GM18909 (cell line): ENCODE measurements around the gene TULP1.

Source experiments
- ATAC-seq: cut with Tn5 transposase; IDR thresholded peaks from one replicate; pipeline ENCODE4 v1.9.1; 2021; ENCODE audit warnings: mild to moderate bottlenecking; ENCODE audit not compliant: unreplicated experiment, poor library complexity

TULP1 gene

DNA sequence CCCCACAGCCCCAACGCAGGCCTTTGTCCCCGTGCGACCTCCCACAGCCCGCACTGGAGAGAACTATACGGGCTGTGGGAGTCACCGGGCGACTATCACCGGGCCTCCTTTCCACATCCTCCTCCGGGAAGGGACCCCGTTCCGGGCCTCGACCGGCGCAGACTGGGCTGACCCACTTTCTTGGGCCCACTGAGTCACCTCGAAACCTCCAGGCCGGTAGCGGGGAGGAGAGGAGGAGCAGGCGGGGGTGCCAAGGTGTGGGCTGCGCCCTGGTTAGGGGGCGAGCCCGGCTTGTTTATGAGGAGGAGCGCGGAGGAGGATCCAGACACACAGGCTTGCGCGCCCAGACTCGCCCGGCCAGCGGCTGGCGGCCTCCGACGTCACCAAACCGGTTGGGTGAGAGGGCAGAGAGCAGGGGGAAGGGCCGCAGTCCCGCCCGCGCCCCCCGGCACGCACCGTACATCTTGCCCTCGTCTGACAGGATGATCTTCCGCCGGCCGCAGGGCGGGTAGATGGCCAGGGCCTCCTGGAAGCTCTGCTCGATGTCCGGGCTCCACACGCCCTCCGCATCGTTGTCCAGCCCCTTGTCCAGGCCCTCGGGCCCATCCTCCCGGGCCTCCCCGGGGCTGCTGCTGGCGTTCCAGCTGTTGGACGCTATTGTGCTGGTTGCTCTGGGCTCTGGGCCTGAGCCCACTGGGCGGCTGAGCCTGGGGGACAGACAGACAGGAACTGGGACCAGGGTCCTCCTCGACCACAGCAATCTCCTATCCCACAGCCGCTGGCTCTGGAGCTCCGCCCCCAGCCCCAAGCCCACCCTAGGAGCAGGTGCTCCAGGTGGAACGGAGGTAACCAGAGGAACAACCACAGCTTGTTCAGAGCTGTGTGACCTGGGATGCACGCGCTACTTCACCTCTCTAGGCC, 26.4 kb downstream of the TULP1 start:
- ATAC-seq, result no peak

DNA sequence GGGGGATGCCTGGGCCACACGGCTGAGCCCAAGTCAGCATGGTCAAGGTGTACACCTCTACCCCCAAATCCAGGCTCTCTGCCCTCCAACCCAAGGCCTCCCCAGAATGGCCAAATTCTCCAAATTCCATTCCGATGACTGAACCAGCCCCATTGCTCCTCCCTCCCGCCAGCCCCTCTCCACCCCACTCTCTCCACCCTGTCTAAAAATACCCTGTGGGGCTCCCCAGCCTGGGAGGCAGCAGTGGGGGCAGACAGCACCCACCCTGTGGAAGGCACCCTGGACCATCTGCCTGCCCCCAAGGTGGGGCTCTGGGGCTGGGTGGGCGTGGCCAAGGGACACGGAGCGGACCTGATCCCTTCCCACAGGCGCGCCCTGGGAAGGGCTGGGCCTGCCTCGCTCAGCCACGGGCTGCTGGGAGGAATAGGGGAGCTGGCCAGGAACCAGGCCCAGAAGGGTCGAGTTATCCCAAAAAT, 27.3 kb downstream of the TULP1 start:
- no peak for ATAC-seq

GRCh38 chr6:35484921-35485392, 27.7 kb downstream of the TULP1 start:
- no peak for ATAC-seq

- no peak for ATAC-seq
These were observed 28.6 kb downstream of the TULP1 start for GRCh38 chr6:35483893-35484645.

- ATAC-seq, result no peak
These were observed 29.2 kb downstream of the TULP1 start for GRCh38 chr6:35483490-35483889.

DNA sequence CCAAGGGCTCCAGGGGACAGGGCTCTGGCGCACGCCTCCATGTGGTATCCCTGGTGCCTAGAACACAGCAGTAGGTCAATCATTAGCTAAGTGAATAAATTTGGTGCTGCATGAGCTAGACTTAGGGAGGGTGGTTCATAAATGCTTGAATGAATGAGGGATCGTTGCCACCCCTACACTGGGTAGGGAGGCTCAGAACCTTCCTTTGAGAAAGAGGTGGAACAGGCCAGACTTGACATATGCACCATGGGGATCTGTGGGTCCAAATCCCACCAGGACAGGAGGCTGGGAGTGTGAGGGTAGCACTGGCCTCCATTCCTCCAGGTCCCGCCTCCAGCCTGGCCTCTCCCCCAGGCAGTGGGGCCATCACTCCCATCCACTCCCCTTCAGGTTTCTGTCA, 29.6 kb downstream of the TULP1 start:
- no peak for ATAC-seq

DNA sequence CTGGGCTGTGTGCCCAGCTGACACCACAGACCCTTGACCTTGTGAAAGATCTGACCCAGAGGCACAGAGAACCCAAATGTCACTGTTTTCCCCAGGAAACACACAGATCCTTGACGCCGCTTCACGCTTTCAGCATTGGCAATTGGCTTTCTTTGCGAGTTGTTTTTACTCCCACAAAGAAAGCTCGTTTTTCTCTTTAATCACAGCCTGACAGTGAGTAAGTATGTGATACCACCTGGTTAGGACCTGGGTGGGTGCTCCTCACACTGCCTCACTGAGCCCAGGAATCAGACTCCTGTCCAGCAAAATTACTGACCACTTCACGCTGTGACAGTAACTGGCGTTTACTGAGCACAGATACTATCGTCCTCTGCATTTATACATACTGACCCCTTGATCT, 31.5 kb downstream of the TULP1 start:
- no peak for ATAC-seq

GRCh38 chr6:35480176-35480575, 32.5 kb downstream of the TULP1 start:
- ATAC-seq, result no peak

GRCh38 chr6:35478259-35478658, 34.4 kb downstream of the TULP1 start:
- ATAC-seq, result no peak

DNA sequence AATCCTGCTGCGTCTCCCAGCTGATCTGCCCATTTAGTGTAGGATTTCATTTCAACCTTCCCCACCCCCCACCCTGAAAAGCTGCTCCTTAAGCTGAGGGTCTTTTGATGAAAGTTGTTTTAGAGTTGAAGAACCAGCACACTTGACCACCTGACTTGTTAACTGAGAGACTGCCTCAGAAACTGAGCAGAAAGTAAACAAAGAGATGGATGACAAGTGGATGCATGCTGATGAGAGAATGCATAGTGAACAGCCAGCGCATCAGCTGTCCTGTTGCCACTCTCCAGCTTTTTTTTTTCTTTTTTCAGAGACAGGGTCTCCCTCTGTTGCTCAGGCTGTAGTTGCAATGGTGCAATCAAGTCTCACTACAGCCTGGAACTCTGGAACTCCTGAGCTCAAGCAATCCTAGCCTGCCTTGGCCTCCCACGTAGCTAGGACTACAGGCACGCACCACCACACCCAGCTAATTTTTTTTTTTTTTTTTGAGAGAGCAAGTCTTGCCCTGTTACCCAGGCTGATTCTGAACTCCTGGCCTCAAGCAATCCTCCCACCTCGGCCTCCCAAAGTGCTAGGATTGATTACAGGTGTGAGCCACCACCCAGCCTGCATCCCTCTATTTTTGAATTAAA, 35.0 kb downstream of the TULP1 start:
- no peak for ATAC-seq

GRCh38 chr6:35477028-35477427, 35.7 kb downstream of the TULP1 start:
- ATAC-seq, result no peak

- ATAC-seq, result no peak
These were observed 36.7 kb downstream of the TULP1 start for GRCh38 chr6:35476004-35476403.

DNA sequence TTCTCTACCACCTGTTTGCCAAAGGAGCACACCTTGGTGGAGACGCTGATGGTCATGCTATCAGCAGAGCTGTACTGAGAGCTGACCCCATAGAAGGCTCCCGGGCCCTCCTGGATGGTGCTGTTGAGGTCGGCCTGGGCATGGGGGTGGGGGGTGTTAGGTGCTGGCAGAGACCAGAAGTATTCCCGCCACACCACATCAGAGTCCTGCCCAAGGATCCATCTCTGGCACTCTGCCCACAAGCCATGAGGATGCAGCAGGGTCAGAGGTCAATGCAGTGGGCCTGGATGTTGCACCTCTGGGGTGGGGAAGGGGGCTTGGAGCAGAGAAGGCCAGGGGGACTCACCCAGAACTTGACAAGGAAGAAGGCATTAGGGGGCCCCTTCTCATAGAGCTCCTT, 37.1 kb downstream of the TULP1 start:
- ATAC-seq, result no peak

- ATAC-seq, result no peak
These were observed 37.6 kb downstream of the TULP1 start for GRCh38 chr6:35474942-35475570.

GRCh38 chr6:35474131-35474941, 38.4 kb downstream of the TULP1 start:
- no peak for ATAC-seq

- no peak for ATAC-seq
These were observed 38.9 kb downstream of the TULP1 start for GRCh38 chr6:35473850-35474130.

DNA sequence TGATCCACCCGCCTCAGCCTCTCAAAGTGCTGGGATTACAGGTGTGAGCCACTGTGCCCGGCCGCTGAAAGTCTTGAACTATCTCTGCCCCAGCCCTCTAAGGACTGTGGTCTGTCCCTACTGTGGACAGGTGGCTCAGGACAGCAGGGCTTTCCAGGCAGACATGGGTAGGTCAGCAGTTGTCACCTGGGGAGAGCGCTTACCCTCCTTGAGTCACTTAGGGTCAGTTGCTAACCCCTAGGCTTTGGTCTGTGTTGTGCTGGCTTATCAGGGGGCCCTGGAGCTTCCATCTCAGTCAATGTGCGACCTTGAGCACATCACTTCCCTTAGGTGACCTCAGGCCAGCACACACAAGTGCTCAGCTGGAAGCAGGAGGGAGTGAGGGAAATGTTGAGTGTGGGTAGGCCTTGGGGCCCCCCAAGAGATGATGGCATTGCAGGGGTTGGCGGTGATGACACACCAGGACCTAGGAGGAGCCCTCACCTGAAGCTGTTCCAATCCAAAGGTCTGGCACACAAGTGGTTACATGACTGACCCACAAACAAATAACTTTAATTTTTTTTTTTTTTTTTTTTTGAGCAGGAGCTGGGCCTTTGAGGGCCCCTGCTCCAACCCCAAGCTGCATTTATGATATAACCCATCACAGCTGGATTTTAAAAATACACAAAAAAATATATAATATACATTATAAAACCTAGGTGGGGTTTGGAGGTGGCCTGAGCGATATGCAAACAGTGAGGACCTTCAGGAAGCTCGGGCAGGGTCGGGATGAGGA, 39.4 kb downstream of the TULP1 start:
- no peak for ATAC-seq

DNA sequence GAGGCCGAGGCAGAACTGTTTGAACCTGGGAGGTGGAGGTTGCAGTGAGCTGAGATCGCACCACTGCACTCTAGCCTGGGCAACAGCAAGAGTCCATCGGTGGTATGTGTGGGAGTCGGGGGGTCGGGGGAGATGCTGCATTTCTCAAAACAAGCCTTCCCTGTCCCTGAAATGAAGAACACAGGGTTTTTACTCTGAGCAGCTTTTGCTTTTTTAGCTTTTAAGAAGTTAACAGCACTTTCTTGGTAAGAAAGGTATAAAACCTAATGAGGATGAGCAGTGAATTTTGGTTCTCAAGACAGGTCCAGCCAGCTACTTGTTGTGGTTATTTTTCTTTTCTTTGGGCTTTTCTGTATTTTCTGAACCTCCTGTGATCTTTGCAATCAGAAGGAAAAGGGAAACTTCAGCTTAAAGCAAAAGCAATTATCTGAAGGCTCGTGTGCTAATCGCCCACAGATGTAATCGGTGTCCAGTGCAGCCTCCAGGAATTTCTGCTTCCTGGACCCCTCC, 40.8 kb downstream of the TULP1 start:
- ATAC-seq, result no peak

GRCh38 chr6:35470663-35471120, 42.0 kb downstream of the TULP1 start:
- no peak for ATAC-seq
